GM23338 (cell line): ENCODE results near the gene ACOT8.

ENCODE experiments used
- POLR2AphosphoS5 ChIP-seq: IDR thresholded peaks from 2 replicates; pipeline ENCODE4 v1.6.1; 2016; ENCODE audit warnings: antibody characterized with exemption, low read depth
- ZNF114 ChIP-seq: fragments of 250-450 bp; sonication (Bioruptor Pico); IDR thresholded peaks from 2 replicates; pipeline ENCODE4 v1.5.0; 2020; ENCODE audit warnings: mild to moderate bottlenecking, moderate library complexity
- TF ChIP-seq, protein P1 (sequence below), 2 experiments: fragments of 200-600 bp in 1 of 2; sonication (generic) in 1 of 2; conservative IDR thresholded peaks; 2 replicates each; pipeline versions ENCODE4 v1.5.1 to v1.6.1; 2016 to 2017; ENCODE audit warnings: antibody characterized with exemption in 2 of 2, low read depth in 2 of 2, mild to moderate bottlenecking in 2 of 2, moderate library complexity in 1 of 2

DNA sequence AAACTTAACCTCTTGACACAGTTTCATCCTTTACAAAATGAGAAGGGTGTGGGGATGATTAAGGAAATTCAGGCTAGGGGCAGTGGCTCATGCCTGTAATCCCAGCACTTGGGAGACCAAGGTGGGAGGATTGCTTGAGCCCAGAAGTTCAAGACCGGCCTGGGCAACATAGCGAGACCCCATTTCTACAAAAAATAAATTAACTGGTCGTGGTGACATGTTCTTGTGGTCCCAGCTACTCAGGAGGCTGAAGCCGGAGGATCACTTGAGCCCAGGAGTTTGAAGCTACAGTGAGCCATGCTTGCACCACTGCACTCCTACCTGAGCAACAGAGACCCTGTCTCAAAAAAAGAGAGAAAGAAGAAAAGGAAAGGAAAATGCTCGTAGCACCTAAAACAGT is 9.3 kb upstream of the ACOT8 start:
- TF ChIP-seq, protein P1, sequence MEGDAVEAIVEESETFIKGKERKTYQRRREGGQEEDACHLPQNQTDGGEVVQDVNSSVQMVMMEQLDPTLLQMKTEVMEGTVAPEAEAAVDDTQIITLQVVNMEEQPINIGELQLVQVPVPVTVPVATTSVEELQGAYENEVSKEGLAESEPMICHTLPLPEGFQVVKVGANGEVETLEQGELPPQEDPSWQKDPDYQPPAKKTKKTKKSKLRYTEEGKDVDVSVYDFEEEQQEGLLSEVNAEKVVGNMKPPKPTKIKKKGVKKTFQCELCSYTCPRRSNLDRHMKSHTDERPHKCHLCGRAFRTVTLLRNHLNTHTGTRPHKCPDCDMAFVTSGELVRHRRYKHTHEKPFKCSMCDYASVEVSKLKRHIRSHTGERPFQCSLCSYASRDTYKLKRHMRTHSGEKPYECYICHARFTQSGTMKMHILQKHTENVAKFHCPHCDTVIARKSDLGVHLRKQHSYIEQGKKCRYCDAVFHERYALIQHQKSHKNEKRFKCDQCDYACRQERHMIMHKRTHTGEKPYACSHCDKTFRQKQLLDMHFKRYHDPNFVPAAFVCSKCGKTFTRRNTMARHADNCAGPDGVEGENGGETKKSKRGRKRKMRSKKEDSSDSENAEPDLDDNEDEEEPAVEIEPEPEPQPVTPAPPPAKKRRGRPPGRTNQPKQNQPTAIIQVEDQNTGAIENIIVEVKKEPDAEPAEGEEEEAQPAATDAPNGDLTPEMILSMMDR (conservative IDR thresholded peaks at IDR 0.05; ENCODE audit: low read depth in 2 of 2), result no peak
- no peak for TF ChIP-seq ZNF114
- TF ChIP-seq POLR2AphosphoS5, result no peak
